Nucleus accumbens (tissue), 56 donors: Measurements from ENCODE around the gene OSBPL3.

ENCODE experiments used
- DNase-seq, 56 donors: peaks; one replicate each; lab custom pipeline; 2025; lab: John Stamatoyannopoulos, UW

OSBPL3 gene

DNA sequence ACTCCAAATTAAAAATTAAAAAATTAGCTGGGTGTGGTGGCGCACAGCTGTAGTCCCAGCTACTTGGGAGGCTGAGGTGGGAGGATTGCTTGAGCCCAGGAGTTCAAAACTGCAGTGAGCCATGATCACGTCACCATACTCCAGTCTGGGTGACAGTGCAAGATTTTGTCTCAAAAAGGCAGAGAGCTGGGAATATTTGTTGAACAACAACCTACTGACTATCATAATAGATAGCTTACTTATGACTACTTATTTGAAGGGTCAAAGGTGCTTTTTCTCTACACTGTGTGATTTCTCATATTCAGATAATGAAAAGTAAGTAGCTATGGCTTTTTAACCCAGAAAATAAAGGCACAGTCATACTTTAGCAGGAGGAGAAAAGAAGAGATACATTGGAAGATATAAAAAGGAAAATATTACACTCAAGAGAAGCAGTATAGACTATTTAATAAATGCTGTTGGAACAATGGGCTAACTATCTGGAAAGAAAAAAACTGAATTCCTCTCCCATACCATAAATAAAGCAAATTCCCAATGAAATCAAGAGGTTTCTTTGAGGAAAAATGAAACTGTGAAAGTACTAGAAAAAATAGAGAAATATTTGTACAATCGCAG, 229.4 kb downstream of the OSBPL3 start:
- DNase-seq: no peak

DNA sequence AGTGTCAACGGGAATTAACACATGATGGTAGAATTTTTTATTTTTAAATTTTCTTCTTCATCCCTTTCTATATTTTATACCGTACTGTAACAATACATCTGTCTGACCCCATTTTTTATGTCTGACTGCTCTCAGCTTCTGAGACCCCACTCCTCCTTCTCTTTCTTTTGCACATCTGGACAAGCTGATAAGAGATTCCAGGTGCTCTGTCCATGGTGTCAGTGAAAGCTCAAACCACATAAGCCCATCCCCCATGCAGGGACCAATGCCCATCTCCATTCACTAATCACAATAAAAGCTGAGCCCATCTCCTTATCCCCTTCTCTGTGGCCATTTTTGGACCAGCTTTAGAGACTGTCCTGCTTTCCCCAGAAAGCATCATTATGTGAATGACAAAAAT, 231.5 kb downstream of the OSBPL3 start:
- no peak for DNase-seq
